Measurements from ENCODE around the gene NSUN3.
A peak's percentile ranks its signal among the peaks of the same experiment; 100 is the strongest.

Gene NSUN3

DNA sequence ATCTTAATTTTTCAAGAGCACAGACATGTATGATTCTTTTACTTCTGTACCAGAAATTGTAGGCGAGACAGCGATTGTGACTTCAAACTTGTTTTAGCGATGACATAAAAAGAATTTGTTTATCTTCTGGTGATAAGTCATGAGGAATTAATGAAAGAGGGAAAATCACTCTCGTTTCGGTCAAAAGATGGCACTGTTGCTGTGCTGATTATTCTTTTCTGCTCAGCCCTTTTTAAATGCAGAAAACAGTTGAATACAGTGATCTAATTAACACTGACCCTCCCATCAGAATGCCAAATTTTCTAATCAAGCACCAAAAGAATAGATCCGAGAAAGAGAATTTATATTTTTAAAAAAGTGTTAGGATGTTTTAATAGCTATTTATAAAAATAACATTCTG lies 52.6 kb downstream of the NSUN3 start:
- in situ Hi-C loops (cut with MboI; ENCODE audit: low sequenced_read_pairs, unreplicated experiment), result no loop called here
- DNase-seq (ENCODE audit: low spot score), result no peak
- TF ChIP-seq, protein P1, sequence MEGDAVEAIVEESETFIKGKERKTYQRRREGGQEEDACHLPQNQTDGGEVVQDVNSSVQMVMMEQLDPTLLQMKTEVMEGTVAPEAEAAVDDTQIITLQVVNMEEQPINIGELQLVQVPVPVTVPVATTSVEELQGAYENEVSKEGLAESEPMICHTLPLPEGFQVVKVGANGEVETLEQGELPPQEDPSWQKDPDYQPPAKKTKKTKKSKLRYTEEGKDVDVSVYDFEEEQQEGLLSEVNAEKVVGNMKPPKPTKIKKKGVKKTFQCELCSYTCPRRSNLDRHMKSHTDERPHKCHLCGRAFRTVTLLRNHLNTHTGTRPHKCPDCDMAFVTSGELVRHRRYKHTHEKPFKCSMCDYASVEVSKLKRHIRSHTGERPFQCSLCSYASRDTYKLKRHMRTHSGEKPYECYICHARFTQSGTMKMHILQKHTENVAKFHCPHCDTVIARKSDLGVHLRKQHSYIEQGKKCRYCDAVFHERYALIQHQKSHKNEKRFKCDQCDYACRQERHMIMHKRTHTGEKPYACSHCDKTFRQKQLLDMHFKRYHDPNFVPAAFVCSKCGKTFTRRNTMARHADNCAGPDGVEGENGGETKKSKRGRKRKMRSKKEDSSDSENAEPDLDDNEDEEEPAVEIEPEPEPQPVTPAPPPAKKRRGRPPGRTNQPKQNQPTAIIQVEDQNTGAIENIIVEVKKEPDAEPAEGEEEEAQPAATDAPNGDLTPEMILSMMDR (IDR thresholded peaks at IDR 0.05; ENCODE audit: borderline replicate concordance, control extremely low read depth, extremely low read depth, insufficient read depth, missing control alignments), result no peak

DNA sequence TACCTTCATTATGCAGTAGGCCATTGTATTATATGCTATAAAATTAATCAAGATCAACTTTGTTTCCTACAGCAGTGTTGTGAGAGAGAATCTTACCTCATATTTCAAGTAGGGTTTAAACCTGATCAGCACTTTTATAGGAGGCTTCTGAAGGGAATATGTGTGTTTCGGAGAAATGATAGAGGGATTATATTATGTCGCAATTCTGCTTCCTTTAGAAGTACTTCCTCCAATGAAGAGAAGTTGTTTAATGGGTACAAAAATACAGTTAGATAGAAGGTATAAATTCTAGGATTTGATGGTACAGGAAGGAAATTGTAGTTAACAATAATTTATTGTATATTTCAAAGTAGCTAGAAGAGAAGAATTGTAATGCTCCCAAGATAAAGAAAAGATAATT lies 54.9 kb downstream of the NSUN3 start:
- TF ChIP-seq, protein P1 (IDR thresholded peaks at IDR 0.05; ENCODE audit: borderline replicate concordance, control extremely low read depth, extremely low read depth, insufficient read depth, missing control alignments), result no peak
- in situ Hi-C loops (cut with MboI; ENCODE audit: low sequenced_read_pairs, unreplicated experiment), result no loop called here
- DNase-seq (ENCODE audit: low spot score), result no peak

DNA sequence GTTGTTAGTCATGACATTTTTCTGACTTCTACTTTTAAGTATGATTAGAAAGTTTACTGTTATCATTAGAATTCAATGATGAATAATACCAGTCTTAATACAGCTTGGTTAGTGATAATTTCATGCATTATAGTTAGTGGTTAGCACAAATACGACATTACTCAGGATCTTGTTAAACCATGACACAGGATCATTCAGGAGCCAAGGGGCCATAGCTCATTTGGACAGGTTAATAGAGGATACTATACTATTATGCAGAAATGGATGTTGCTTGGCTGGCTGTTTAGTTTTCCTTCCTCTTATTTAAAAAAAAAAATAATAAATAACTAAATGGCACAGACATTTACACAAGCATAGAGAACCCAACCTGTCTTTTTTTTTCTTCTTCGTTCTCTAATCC lies 55.5 kb downstream of the NSUN3 start:
- in situ Hi-C loops (cut with MboI; ENCODE audit: low sequenced_read_pairs, unreplicated experiment), result no loop called here
- TF ChIP-seq, protein P1 (IDR thresholded peaks at IDR 0.05; ENCODE audit: borderline replicate concordance, control extremely low read depth, extremely low read depth, insufficient read depth, missing control alignments), result no peak
- no peak for DNase-seq (ENCODE audit: low spot score)

DNA sequence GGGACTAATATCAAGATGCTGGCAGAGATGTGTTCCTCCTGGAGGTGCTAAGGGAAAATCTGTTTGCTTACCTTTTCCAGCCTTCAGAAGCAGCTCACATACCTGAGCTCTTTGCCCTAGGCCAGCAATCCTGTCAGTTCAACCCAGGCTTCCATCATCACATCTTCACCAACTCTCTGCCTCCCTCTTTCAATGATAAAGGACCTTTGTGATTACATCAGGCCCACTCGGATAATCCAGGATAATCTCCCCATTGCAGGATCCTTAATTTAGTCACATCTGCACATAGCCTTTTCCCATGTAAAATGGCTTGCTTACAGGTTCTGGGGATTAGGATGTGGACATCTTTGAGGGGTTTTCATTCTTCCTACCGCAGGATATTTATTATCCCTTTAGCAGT lies 58.3 kb downstream of the NSUN3 start:
- TF ChIP-seq, protein P1 (IDR thresholded peaks at IDR 0.05; ENCODE audit: borderline replicate concordance, control extremely low read depth, extremely low read depth, insufficient read depth, missing control alignments), result no peak
- in situ Hi-C loops (cut with MboI; ENCODE audit: low sequenced_read_pairs, unreplicated experiment), result no loop called here
- DNase-seq (ENCODE audit: low spot score), result no peak

DNA sequence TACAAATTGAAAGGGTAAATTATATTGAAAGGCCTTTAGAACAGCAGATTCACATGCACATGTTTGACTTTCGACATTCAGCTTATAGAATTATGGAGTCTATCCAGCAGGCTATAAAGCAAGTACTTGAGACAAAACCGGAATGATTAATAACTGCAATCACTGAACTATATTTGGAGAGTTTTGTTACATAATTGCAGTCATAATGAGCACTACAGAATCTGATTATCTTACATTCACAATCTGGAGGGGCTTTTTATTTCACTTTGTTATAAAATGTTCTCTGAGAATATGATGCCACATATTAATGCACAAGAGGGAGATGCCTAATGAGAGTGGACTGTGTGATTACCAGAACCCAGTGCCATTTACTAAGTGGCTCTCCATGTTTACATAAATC lies 64.3 kb downstream of the NSUN3 start:
- TF ChIP-seq, protein P1 (IDR thresholded peaks at IDR 0.05; ENCODE audit: borderline replicate concordance, control extremely low read depth, extremely low read depth, insufficient read depth, missing control alignments), result no peak
- in situ Hi-C loops (cut with MboI; ENCODE audit: low sequenced_read_pairs, unreplicated experiment), result no loop called here
- no peak for DNase-seq (ENCODE audit: low spot score)

- TF ChIP-seq, protein P1 (IDR thresholded peaks at IDR 0.05; ENCODE audit: borderline replicate concordance, control extremely low read depth, extremely low read depth, insufficient read depth, missing control alignments), result no peak
- in situ Hi-C loops (cut with MboI; ENCODE audit: low sequenced_read_pairs, unreplicated experiment), result no loop called here
- no peak for DNase-seq (ENCODE audit: low spot score)
These were observed 67.8 kb downstream of the NSUN3 start for GRCh38 chr3:94130690-94131089.

- DNase-seq (ENCODE audit: low spot score), result peak; percentile 16
- in situ Hi-C loops (cut with MboI; ENCODE audit: low sequenced_read_pairs, unreplicated experiment), result no loop called here
- TF ChIP-seq, protein P1 (IDR thresholded peaks at IDR 0.05; ENCODE audit: borderline replicate concordance, control extremely low read depth, extremely low read depth, insufficient read depth, missing control alignments), result no peak
These were observed 69.9 kb downstream of the NSUN3 start for GRCh38 chr3:94132777-94133176.
